Hippocampal formation (tissue), 2 donors: ENCODE data around the gene PLEKHO2.

Experiments used
- DNase-seq, 2 donors: peaks; one replicate each; lab custom pipeline; 2025; lab: John Stamatoyannopoulos, UW

Gene PLEKHO2

GRCh38 chr15:64912379-64913325 is 70.9 kb downstream of the PLEKHO2 start:
- DNase-seq: no peak

GRCh38 chr15:64915518-64916227 is 74.0 kb downstream of the PLEKHO2 start:
- DNase-seq: no peak

- DNase-seq: no peak
These were observed 74.7 kb downstream of the PLEKHO2 start for GRCh38 chr15:64916365-64916764.

- no peak for DNase-seq
These were observed 75.5 kb downstream of the PLEKHO2 start for GRCh38 chr15:64917211-64917610.
